ENCODE data around the gene CYS1.

Gene CYS1

DNA sequence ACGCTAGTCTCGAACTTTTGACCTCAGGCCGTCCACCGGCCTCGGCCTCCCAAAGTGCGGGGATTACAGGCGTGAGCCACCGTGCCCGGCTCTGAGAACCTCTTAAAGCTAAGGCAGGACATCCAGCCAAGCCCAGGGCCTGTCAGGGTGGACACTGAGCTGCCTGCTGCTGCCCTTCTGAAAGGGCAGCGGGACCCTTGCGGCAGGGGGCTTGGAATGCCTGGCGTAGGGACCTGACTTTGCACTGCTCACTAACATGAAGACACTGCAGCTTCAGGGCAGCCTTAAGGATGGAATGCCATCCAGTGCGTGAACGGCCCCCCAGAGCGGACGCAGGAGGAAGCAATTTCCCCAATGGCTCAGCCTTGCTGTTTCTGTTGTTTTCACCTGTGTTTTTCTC is 9.0 kb downstream of the CYS1 start:
- no peak for DNase-seq

DNA sequence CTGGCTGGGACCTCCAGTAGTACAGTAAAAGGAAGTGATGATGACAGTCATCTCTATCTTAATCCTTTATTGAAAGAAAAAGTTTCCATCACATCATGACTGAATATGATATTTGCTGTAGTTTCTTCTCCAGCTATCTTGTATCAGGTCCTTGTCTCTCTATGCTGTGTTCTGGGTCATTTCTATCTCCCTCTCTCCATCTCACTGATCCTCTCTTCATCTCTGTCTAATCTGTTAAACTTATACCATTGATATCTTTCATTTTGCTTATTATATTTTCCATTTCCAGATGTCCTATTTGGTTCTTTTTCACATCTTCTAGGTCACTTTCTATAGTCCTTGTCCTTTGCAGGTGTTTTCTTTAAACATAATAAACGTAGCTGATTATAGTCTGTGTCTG is 12.3 kb downstream of the CYS1 start:
- DNase-seq, result no peak

- no peak for DNase-seq
These were observed 12.9 kb downstream of the CYS1 start for GRCh38 chr2:10067330-10067729.

DNA sequence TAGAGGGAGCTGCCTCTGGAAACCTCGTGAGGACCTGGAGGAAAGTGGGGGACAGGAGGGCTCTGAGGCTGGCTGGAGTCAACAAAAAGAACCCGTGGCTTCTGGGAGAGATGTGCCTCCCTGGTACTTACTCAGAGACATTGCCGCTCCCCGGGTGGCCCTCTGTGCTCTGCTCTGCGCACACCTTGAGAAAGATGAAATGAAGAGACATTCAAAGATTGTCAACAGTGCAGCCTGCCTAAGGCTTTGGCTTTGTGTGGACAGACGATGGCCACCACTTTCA is 14.5 kb downstream of the CYS1 start:
- no peak for DNase-seq

DNA sequence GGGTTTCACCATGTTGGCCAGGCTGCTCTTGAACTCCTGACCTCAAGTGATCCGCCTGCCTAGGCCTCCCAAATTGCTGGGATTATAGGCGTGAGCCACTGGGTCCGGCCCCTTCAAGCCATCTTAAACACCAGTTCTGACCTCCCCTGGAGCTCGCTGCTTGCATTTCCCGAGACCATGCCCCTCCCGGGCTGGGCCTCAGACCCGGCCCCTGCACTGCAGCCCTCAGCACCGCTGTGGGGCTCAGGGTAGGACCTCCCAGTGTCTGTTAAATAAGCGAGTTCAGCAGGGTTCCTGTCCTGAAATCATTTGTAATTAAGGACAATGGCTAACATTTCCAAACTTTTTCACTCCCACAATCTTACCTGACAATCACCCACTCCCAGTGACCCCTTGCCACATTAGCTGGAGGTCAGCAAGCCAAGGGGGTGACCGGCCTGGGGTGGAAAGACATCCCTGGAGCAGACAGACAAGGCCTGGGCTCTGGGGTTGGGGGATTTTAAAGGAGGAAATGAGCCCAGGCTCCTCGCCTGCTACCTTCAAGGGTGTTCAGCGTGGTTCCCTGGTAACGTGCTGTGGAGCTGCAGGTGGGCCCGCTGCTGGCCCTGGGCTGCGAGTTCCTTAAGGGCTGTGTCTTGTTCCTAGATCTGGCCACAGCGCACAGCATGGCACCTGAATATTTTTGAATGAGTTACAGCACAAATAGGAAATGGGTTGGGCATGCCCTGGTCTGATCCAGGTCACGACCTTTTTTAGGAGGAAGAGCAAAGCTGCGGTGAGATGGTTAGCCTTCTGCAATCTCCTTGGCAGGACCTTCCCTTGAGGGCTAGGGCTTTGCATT is 15.1 kb downstream of the CYS1 start:
- no peak for DNase-seq

DNA sequence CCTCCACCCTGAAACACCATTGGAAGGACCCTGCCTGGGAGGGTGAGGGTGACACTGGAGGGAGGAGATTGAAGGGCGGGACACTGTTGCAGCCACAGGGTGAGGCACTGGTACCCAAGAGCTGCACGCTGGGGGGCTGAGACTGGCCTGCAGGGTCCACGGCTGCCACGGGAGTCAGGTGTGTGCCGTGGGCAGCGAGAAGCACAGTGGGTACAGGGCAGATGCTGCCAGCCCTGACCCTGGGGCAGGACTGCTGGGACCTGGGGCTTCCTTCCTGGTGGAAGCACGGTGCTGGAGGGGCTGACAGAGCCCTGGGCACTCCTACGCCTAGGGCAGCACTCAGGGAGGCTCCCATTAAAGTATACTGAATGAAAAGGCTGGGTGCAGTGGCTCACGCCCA is 16.6 kb downstream of the CYS1 start:
- DNase-seq, result no peak

DNA sequence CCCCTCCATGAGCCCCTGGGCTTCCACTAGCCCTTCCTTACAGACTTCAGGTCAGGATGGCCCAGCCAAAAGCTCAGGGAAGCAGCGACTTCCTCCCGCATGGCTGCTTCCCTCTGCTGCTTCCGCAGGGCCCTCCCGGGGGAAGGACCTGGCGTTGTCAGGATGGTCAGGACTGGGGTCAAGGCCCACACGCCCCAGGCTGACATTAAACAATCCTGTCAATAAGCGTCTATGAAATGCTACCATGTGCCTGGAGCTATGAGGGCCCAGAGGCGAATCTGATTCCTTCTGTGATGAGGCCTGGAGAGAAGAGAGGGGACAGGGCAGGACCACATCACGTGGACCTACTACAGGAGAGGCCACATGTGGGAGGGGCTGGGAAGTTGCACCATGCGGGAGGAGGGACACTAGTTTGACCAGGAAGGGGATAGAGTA is 17.3 kb downstream of the CYS1 start:
- no peak for DNase-seq

- DNase-seq, result no peak
These were observed 18.8 kb downstream of the CYS1 start for GRCh38 chr2:10061221-10061925.

GRCh38 chr2:10059552-10060335 is 20.5 kb downstream of the CYS1 start:
- DNase-seq, result no peak

DNA sequence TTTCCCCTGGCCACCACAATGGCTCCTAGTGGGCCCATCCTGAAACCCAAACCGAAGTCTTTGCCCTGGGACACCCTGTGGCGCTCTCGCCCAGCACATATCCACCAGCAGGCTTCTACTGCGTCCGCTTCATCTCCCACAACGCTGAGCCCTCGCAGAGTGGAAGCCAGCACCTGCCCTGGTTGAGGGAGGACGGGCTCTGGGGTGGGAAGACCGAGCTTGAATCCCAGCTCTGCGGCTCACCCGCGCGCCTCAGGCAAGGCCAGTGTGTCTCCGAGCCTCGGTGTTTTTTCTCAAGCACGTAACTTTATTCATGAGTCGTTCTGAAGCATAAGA is 21.2 kb downstream of the CYS1 start:
- no peak for DNase-seq

- no peak for DNase-seq
These were observed 21.8 kb downstream of the CYS1 start for GRCh38 chr2:10058251-10059015.

GRCh38 chr2:10057231-10058107 is 22.7 kb downstream of the CYS1 start:
- DNase-seq, result peak; percentile 89

GRCh38 chr2:10056439-10056838 is 23.8 kb downstream of the CYS1 start:
- no peak for DNase-seq

DNA sequence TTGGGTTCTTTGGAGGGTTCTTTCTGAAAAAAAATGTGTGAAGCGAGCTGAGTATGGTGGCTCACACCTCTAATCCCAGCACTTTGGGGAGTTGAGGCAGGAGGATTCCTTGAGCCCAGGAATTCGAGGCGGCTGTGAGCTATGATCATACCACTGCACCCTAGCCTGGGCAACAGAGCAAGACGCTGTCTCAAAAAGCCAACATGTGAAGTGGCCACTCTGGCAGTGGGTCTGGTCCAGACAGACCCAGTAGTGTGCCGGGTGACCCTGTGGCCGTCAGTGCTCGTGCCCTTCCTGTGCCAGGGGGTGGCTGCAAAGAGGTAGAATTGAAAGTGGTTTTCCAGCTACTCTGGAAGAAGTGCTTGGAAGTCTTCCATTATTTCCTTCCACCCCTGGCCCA is 25.2 kb downstream of the CYS1 start:
- no peak for DNase-seq

GRCh38 chr2:10054424-10054823 is 25.8 kb downstream of the CYS1 start:
- no peak for DNase-seq

- DNase-seq, result no peak
These were observed 26.9 kb downstream of the CYS1 start for GRCh38 chr2:10053351-10053750.

DNA sequence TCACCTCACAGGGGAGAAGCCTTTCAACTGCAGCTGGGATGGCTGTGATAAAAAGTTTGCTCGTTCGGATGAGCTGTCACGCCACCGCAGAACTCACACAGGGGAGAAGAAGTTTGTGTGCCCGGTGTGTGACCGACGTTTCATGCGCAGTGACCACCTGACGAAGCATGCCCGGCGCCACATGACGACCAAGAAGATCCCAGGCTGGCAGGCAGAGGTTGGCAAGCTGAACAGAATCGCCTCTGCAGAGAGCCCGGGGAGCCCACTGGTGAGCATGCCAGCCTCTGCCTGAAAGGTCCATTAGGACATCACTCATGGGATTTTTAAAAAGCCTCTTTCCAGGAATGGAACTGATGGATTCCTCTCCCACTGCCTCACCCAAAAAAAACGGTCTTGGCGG is 28.0 kb downstream of the CYS1 start:
- no peak for DNase-seq

DNA sequence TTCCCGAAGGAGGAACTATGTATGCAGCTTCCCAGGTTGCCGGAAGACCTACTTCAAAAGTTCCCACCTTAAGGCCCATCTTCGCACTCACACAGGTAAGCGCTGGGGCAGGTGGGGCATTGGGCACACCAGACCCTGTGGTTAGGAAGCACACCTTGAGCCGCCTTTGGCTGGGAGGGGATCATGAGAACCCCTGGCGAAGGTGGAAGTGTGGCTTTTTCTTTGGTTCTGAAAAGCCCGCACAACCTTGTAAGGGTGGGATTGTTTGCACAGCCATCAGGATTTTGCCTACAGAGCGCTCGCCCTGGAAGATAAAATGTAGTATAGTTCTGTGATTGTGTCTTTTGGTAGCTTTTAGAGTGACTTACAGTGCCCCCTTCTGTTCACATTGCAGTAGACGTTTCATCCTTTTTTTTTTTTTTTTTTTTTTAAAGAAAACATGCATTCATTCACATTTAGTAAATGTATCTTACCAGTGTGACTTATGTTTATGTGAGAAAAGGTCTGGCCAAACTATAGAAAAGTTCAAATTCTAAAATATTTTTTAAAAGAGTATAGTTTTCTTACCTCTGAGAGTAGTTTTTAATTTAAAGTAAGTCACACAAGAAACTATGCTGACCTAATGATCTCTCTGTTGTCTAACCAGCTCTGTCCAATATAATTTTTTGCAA is 31.6 kb downstream of the CYS1 start:
- peak; percentile 64 for DNase-seq

DNA sequence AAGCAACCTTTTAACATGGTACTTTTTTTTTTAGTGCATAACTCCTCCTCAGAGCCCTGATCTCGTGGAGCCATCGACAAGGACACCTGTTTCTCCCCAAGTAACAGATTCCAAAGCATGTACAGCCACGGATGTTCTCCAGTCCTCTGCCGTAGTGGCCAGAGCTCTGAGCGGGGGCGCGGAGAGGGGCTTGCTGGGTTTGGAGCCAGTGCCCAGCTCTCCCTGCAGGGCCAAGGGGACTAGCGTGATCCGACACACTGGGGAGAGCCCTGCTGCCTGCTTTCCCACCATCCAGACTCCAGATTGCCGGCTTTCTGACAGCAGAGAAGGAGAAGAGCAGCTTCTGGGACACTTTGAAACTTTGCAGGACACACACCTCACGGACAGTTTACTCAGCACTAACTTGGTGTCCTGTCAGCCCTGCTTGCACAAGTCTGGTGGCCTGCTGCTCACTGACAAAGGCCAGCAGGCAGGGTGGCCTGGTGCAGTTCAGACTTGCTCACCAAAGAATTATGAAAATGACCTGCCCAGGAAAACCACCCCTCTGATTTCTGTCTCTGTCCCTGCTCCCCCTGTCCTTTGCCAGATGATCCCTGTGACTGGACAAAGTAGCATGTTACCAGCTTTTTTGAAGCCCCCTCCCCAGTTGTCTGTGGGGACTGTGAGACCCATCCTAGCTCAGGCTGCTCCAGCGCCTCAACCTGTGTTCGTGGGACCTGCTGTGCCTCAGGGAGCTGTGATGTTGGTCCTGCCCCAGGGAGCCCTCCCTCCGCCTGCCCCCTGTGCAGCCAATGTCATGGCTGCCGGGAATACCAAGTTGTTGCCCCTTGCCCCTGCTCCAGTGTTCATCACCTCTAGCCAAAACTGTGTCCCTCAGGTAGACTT is 32.4 kb downstream of the CYS1 start:
- DNase-seq, result no peak

- DNase-seq, result no peak
These were observed 33.3 kb downstream of the CYS1 start for GRCh38 chr2:10046931-10047330.

Data from OCI-M1 (cell line).